Central memory CD8-positive, alpha-beta T cell (primary cell): ENCODE data around the gene HIPK1.

Experiments used
- ATAC-seq: fragments of 150-1000 bp; cut with Tn5 transposase; replicated peaks from 2 replicates; pipeline ENCODE4 v1.10.0; 2022; ENCODE audit warnings: mild to moderate bottlenecking, moderate FRiP score, moderate number of reproducible peaks; ENCODE audit not compliant: poor library complexity, severe bottlenecking; ENCODE audit errors: extremely low read depth
- DNase-seq, 2 donors: peaks; one replicate each; pipeline ENCODE4 v3.0.0; 2021; ENCODE audit warnings: low spot score in 2 of 2
- H3K27ac Mint-ChIP-seq: one replicate; pipeline ENCODE4 v1.8.0; 2022; ENCODE audit warnings: low read depth, mild to moderate bottlenecking, moderate library complexity, mixed read lengths
- H3K27me3 Mint-ChIP-seq: one replicate; pipeline ENCODE4 v1.8.0; 2022; ENCODE audit warnings: mixed read lengths
- H3K36me3 Mint-ChIP-seq: one replicate; pipeline ENCODE4 v1.8.0; 2022; ENCODE audit warnings: mild to moderate bottlenecking, moderate library complexity, mixed read lengths; ENCODE audit not compliant: insufficient read depth
- H3K4me1 Mint-ChIP-seq: one replicate; pipeline ENCODE4 v1.8.0; 2022; ENCODE audit warnings: mixed read lengths
- H3K4me3 Mint-ChIP-seq: one replicate; pipeline ENCODE4 v1.8.0; 2022; ENCODE audit warnings: mild to moderate bottlenecking, moderate library complexity, mixed read lengths
- H3K9me3 Mint-ChIP-seq: one replicate; pipeline ENCODE4 v1.8.0; 2022; ENCODE audit warnings: mixed read lengths

HIPK1 gene

GRCh38 chr1:114022877-114023276 lies 93.8 kb downstream of the HIPK1 start:
- Mint-ChIP-seq H3K27me3 (peaks cover 13% of the 10 kb centered on the region), H3K9me3 (peaks cover 7% of the 10 kb centered on the region), H3K4me1 (no peaks in the 10 kb centered on the region), H3K4me3 (no peak overlapping the region), H3K27ac (no peak overlapping the region), H3K36me3 (no peaks in the 10 kb centered on the region)
- DNase-seq: no peak
- ATAC-seq: no peak

- Mint-ChIP-seq H3K4me3 (no peak overlapping the region), H3K9me3 (peaks cover 7% of the 10 kb centered on the region), H3K4me1 (no peaks in the 10 kb centered on the region), H3K27ac (no peak overlapping the region), H3K36me3 (no peaks in the 10 kb centered on the region), H3K27me3 (peaks cover 8% of the 10 kb centered on the region)
- ATAC-seq (no peak), DNase-seq (no peak)
These were observed 94.3 kb downstream of the HIPK1 start for GRCh38 chr1:114023377-114023776.

GRCh38 chr1:114024049-114024448 lies 94.9 kb downstream of the HIPK1 start:
- Mint-ChIP-seq H3K4me3 (no peak overlapping the region), H3K4me1 (no peaks in the 10 kb centered on the region), H3K27ac (no peak overlapping the region), H3K27me3 (peaks cover 8% of the 10 kb centered on the region), H3K9me3 (peaks cover 7% of the 10 kb centered on the region), H3K36me3 (no peaks in the 10 kb centered on the region)
- no peak for DNase-seq
- no peak for ATAC-seq

- Mint-ChIP-seq H3K9me3 (no peaks in the 10 kb centered on the region), H3K4me1 (no peaks in the 10 kb centered on the region), H3K27me3 (peaks cover 8% of the 10 kb centered on the region), H3K4me3 (no peak overlapping the region), H3K27ac (no peak overlapping the region), H3K36me3 (no peaks in the 10 kb centered on the region)
- ATAC-seq (no peak), DNase-seq (no peak)
These were observed 96.7 kb downstream of the HIPK1 start for GRCh38 chr1:114025609-114026401.

GRCh38 chr1:114026797-114027196 lies 97.7 kb downstream of the HIPK1 start:
- no peak for ATAC-seq

More at GRCh38 chr1:114026797-114027196, 97.7 kb downstream of the HIPK1 start:
- H3K27me3 Mint-ChIP-seq: peaks cover 8% of the 10 kb centered on the region
- no peak overlapping the region for H3K27ac Mint-ChIP-seq
- H3K9me3 Mint-ChIP-seq: no peaks in the 10 kb centered on the region
- no peak overlapping the region for H3K4me3 Mint-ChIP-seq
- no peak for DNase-seq
- no peaks in the 10 kb centered on the region for H3K36me3 Mint-ChIP-seq
- no peaks in the 10 kb centered on the region for H3K4me1 Mint-ChIP-seq
